GM23248 (cell line): ENCODE data around the gene ADAMTSL1.
"Not testable (repeated sequence)": the region's sequence is repeated elsewhere in the genome, so short reads cannot be mapped to it uniquely, and the experiment has no call there.

Experiments
- EZH2 ChIP-seq: fragments of 200-600 bp; sonication (generic); IDR thresholded peaks from 2 replicates; pipeline ENCODE4 v1.6.1; 2018; ENCODE audit warnings: antibody characterized with exemption, mild to moderate bottlenecking; ENCODE audit not compliant: insufficient read depth, poor library complexity, severe bottlenecking
- EZH2phosphoT487 ChIP-seq: fragments of 200-600 bp; sonication (generic); IDR thresholded peaks from 2 replicates; pipeline ENCODE4 v1.6.1; 2018; ENCODE audit warnings: antibody characterized with exemption, moderate library complexity, mild to moderate bottlenecking, low read depth; ENCODE audit not compliant: insufficient read depth

- TF ChIP-seq EZH2phosphoT487, EZH2: not testable (repeated sequence)
Measured at GRCh38 chr9:18874990-18875389, 401.0 kb downstream of the ADAMTSL1 start.
